OCI-LY3 (cell line): Measurements from ENCODE around the gene CAMKK1.

Experiments
- H2AFZ ChIP-seq: fragments of 200-600, 300-600 bp; shearing (Covaris generic); 2 replicates; pipeline ENCODE4 v1.6.0; 2014; ENCODE audit warnings: antibody characterized with exemption, low read depth, low read length
- H3K27ac ChIP-seq: fragments of 200-600, 300-600 bp; sonication (generic); 2 replicates; pipeline ENCODE4 v1.5.1; 2014; ENCODE audit warnings: mild to moderate bottlenecking, low read length, moderate library complexity, mixed read lengths
- H3K27me3 ChIP-seq: fragments of 200-600, 300-600 bp; sonication (generic); 2 replicates; pipeline ENCODE4 v1.6.1; 2014; ENCODE audit warnings: low read depth, low read length, mixed read lengths
- H3K36me3 ChIP-seq: fragments of 200-600, 300-600 bp; sonication (generic); replicated peaks from 2 replicates; pipeline ENCODE3; 2014; ENCODE audit warnings: low read depth, low read length, mixed read lengths
- H3K4me1 ChIP-seq: fragments of 300-600, 200-600 bp; sonication (generic); 2 replicates; pipeline ENCODE4 v1.6.1; 2014; ENCODE audit warnings: low read length, mixed read lengths
- H3K4me2 ChIP-seq: fragments of 200-600, 300-600 bp; sonication (generic); 2 replicates; pipeline ENCODE4 v1.6.1; 2014; ENCODE audit warnings: low read length, mixed read lengths
- H3K4me3 ChIP-seq: fragments of 300-600, 200-600 bp; sonication (generic); 2 replicates; pipeline ENCODE4 v1.5.1; 2014; ENCODE audit warnings: antibody characterized with exemption, mild to moderate bottlenecking, low read length, moderate library complexity
- H3K79me2 ChIP-seq: fragments of 300-600, 200-600 bp; shearing (Covaris generic); 2 replicates; pipeline ENCODE4 v1.6.1; 2014; ENCODE audit warnings: mild to moderate bottlenecking, low read length, mixed read lengths
- H3K9ac ChIP-seq: fragments of 300-600, 200-600 bp; shearing (Covaris generic); 2 replicates; pipeline ENCODE4 v1.6.0; 2014; ENCODE audit warnings: mild to moderate bottlenecking, low read length, moderate library complexity
- H3K9me3 ChIP-seq: fragments of 200-600, 300-600 bp; shearing (Covaris generic); 2 replicates; pipeline ENCODE4 v1.6.1; 2014; ENCODE audit warnings: low read length, mixed read lengths; ENCODE audit not compliant: insufficient read depth
- H4K20me1 ChIP-seq: fragments of 200-600, 300-600 bp; sonication (generic); 2 replicates; pipeline ENCODE4 v1.6.1; 2016; ENCODE audit warnings: low read length, mixed read lengths; ENCODE audit not compliant: insufficient read depth
- EZH2phosphoT487 ChIP-seq: fragments of 200-600 bp; shearing (Covaris generic); IDR thresholded peaks from 2 replicates; pipeline ENCODE4 v1.6.1; 2018; ENCODE audit warnings: antibody characterized with exemption, mixed run types, low read depth
- TF ChIP-seq, protein P1 (sequence below): fragments of 200-600, 300-600 bp; sonication (generic); IDR thresholded peaks from 2 replicates; pipeline ENCODE4 v1.5.1; 2014; ENCODE audit warnings: antibody characterized with exemption, low read length, low read depth

CAMKK1 gene

DNA sequence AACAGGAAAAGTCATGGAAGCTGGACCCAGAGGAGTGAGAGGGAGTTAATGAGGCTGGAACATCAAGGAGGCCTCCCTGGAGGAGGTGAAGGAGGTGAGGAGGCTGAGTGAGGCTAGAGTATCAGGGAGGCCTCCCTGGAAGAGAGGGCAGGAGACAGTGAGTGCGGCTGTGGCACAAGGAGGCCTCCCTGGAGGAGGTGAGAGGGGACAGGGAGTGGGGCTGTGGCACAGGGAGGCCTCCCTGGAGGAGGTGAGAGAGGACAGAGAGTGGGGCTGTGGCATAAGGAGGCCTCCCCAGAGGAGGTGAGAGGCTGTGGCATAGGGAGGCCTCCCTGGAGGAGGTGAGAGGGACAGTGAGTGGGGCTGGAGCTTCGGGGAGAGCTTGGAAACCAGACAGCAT is 5.5 kb downstream of the CAMKK1 start:
- H3K79me2 ChIP-seq, result no peaks in the 10 kb centered on the region
- H3K4me1 ChIP-seq, result peaks cover 26% of the 10 kb centered on the region
- H3K36me3 ChIP-seq, result no peaks in the 10 kb centered on the region
- H3K9me3 ChIP-seq, result no peaks in the 10 kb centered on the region
- no peak overlapping the region for H3K27ac ChIP-seq
- H4K20me1 ChIP-seq, result no peaks in the 10 kb centered on the region
- H2AFZ ChIP-seq, result no peak overlapping the region
- peaks cover 17% of the 10 kb centered on the region for H3K27me3 ChIP-seq
- no peak overlapping the region for H3K4me2 ChIP-seq
- no peak overlapping the region for H3K4me3 ChIP-seq
- no peak overlapping the region for H3K9ac ChIP-seq
- TF ChIP-seq EZH2phosphoT487, result no peak
- TF ChIP-seq, protein P1, sequence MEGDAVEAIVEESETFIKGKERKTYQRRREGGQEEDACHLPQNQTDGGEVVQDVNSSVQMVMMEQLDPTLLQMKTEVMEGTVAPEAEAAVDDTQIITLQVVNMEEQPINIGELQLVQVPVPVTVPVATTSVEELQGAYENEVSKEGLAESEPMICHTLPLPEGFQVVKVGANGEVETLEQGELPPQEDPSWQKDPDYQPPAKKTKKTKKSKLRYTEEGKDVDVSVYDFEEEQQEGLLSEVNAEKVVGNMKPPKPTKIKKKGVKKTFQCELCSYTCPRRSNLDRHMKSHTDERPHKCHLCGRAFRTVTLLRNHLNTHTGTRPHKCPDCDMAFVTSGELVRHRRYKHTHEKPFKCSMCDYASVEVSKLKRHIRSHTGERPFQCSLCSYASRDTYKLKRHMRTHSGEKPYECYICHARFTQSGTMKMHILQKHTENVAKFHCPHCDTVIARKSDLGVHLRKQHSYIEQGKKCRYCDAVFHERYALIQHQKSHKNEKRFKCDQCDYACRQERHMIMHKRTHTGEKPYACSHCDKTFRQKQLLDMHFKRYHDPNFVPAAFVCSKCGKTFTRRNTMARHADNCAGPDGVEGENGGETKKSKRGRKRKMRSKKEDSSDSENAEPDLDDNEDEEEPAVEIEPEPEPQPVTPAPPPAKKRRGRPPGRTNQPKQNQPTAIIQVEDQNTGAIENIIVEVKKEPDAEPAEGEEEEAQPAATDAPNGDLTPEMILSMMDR, result no peak

DNA sequence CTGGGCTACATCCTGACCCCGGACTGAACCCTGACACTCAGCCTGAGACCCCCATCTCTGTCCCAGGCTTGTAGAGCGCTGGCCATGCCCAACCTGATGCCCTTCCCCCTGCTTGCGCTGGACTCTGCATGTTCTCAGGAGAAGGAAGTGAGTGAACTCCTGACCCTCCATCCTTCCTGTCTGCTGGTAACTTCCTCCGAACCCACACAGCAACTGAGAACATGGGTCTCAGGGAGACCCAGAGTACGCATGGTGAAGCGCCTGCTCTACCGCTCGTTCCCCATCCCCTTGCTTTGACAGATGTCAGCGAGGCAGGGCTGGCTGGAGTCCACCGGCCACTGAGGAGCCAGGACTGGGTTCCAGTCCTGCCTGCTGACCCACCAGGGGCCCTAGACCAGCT is 6.1 kb downstream of the CAMKK1 start:
- no peak overlapping the region for H3K9ac ChIP-seq
- no peak overlapping the region for H3K4me3 ChIP-seq

DNA sequence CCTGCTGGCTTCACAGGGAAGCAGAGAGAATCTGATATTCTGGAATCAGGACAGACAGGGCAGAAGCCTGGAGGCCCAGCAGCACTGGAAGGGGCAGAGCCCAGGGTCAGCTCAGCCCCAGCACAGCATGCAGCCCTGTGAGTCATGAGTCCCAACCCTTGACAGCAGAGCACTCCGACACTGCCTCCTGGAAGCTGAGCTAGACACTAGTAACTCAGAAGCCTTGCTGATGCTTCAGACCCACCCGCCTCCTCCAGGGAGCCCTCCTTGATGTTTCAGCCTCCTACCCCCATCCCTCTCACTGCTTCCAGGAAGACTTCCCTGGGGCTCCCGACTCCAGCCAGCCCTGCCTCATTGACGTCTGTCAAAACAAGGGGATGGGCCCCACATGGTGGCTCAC is 6.9 kb downstream of the CAMKK1 start:
- Histone ChIP-seq H3K79me2 (no peaks in the 10 kb centered on the region), H3K4me2 (no peak overlapping the region), H4K20me1 (no peaks in the 10 kb centered on the region), H3K27me3 (0 out of 2 replicates have a peak, but pooled peaks cover 3% of the 10 kb centered on the region), H3K27ac (no peak overlapping the region), H3K4me3 (no peak overlapping the region), H2AFZ (no peak overlapping the region), H3K4me1 (peaks cover 14% of the 10 kb centered on the region), H3K9me3 (no peaks in the 10 kb centered on the region), H3K36me3 (no peaks in the 10 kb centered on the region), H3K9ac (no peak overlapping the region)
- TF ChIP-seq, protein P1, result no peak
- no peak for TF ChIP-seq EZH2phosphoT487

More for the DNA sequence above, 6.1 kb downstream of the CAMKK1 start:
- TF ChIP-seq, protein P1, result no peak
- no peak for TF ChIP-seq EZH2phosphoT487
- no peak overlapping the region for H3K4me2 ChIP-seq
- H3K4me1 ChIP-seq, result peaks cover 21% of the 10 kb centered on the region
- H4K20me1 ChIP-seq, result no peaks in the 10 kb centered on the region
- H3K27ac ChIP-seq, result no peak overlapping the region
- H3K9me3 ChIP-seq, result no peaks in the 10 kb centered on the region
- H3K79me2 ChIP-seq, result no peaks in the 10 kb centered on the region
- H3K36me3 ChIP-seq, result no peaks in the 10 kb centered on the region
- H2AFZ ChIP-seq, result no peak overlapping the region
- H3K27me3 ChIP-seq, result peaks cover 11% of the 10 kb centered on the region

DNA sequence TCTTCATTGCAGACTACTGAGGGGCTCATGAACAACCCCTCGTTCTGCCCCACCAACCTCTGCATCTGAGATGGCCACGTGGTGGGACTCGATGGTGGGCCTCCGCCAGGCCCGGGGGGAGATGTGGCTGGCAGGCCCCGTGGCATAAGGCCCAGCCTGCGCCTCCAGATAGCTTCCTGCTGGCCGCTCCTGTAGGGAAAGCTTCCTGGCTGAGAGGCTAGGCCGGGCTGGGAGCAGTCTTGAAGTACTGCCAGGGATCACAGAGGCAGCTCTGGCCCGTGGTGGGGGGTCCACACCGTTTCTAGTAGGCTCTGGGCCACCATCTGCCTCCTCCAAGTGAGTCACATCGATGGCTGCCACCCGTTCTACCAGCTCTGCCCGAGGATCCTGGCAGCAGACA is 7.6 kb downstream of the CAMKK1 start:
- Histone ChIP-seq H4K20me1 (no peaks in the 10 kb centered on the region), H3K27ac (no peak overlapping the region), H3K4me3 (no peak overlapping the region), H3K27me3 (no peaks in the 10 kb centered on the region), H3K4me1 (peaks cover 7% of the 10 kb centered on the region), H3K9me3 (no peaks in the 10 kb centered on the region), H3K79me2 (no peaks in the 10 kb centered on the region), H3K36me3 (no peaks in the 10 kb centered on the region), H2AFZ (no peak overlapping the region), H3K4me2 (no peak overlapping the region), H3K9ac (no peak overlapping the region)
- TF ChIP-seq, protein P1, result no peak
- no peak for TF ChIP-seq EZH2phosphoT487
